K562 (cell line): ENCODE results near the gene CDH18. TPM values are rescaled to one million over a fixed set of nuclear protein-coding genes. Genes with fewer than 3 reads are reported as not detected.

ENCODE experiments used
- ATAC-seq: fragments of 200-7000 bp; cut with Tn5 transposase; 3 replicates; pipeline ENCODE4 v1.9.1; 2020; ENCODE audit warnings: moderate library complexity
- BruUV-seq: library from RNA; stranded (reverse); fragments of 400-500 nt; replicated peaks from 2 replicates; lab custom pipeline; 2021; lab: Mats Ljungman, UMichigan
- CTCF ChIA-PET: fragments of 300-600 bp; formaldehyde crosslinking; extraction: SDS; loops from one replicate; lab custom pipeline; 2021; ENCODE audit warnings: low intra/inter-chr PET ratio; lab: Yijun Ruan, JAX
- POLR2A ChIA-PET: fragments of 300-600, 350-650 bp; sonication (Branson Sonifier 250); formaldehyde crosslinking; extraction: SDS; loops from one replicate; lab custom pipeline; 2021; ENCODE audit warnings: antibody characterized with exemption, inconsistent platforms; lab: Yijun Ruan, JAX
- DNase-seq, 4 experiments: peaks; one replicate each; pipeline versions ENCODE4 v3.0.0 to v3.0.0-alpha.2; 2011 to 2018; ENCODE audit warnings: low spot score in 3 of 4, mixed read lengths in 3 of 4; ENCODE audit errors: extremely low read depth in 1 of 4
- FAIRE-seq: peaks from 2 replicates; lab custom pipeline; 2011; peaks lifted over from hg19 to GRCh38; lab: Jason Lieb, UNC
- H2AFZ ChIP-seq: 2 replicates; pipeline ENCODE4 v1.6.0; 2011; ENCODE audit warnings: low read depth, low read length, control low read depth, inconsistent platforms
- H3K27ac ChIP-seq: fragments of 200-600 bp; 3 replicates; pipeline ENCODE4 v1.8.0; 2011; ENCODE audit warnings: low read depth, mild to moderate bottlenecking, control low read depth, inconsistent platforms, low read length, moderate library complexity, mixed read lengths; ENCODE audit errors: extremely low read depth
- H3K27me3 ChIP-seq, 2 experiments: fragments of 300-600 bp in 1 of 2; 2 replicates in 1 of 2; 3 replicates in 1 of 2; pipeline versions ENCODE4 v1.6.0 to v1.8.0; 2011; ENCODE audit warnings: inconsistent platforms in 2 of 2, low read length in 2 of 2, mild to moderate bottlenecking in 1 of 2, mixed read lengths in 1 of 2, moderate library complexity in 1 of 2; ENCODE audit not compliant: control insufficient read depth in 2 of 2, insufficient read depth in 2 of 2
- H3K36me3 ChIP-seq: fragments of 300-600 bp; 3 replicates; pipeline ENCODE4 v1.8.0; 2011; ENCODE audit warnings: mild to moderate bottlenecking, low read length, inconsistent platforms; ENCODE audit not compliant: control insufficient read depth, insufficient read depth
- H3K4me1 ChIP-seq, 2 experiments: fragments of 200-600 bp in 1 of 2; replicated peaks in 1 of 2; 2 replicates in 1 of 2; 3 replicates in 1 of 2; pipeline versions ENCODE4 v1.5.1 to v1.8.0; 2011; ENCODE audit warnings: inconsistent platforms in 2 of 2, low read length in 2 of 2, mild to moderate bottlenecking in 1 of 2, mixed read lengths in 1 of 2, moderate library complexity in 1 of 2; ENCODE audit not compliant: control insufficient read depth in 2 of 2, insufficient read depth in 2 of 2
- H3K4me2 ChIP-seq: 2 replicates; pipeline ENCODE4 v1.6.1; 2011; ENCODE audit warnings: low read length, control low read depth, inconsistent platforms, mixed read lengths; ENCODE audit not compliant: insufficient read depth
- H3K4me3 ChIP-seq: fragments of 200-600 bp; sonication (generic), shearing (Covaris generic); 2 replicates; pipeline ENCODE4 v1.5.1; 2016; ENCODE audit warnings: control low read depth, inconsistent platforms
- H3K79me2 ChIP-seq: fragments of 200-600 bp; 3 replicates; pipeline ENCODE4 v1.8.0; 2011; ENCODE audit warnings: low read length, inconsistent platforms; ENCODE audit not compliant: control insufficient read depth, insufficient read depth
- H3K9ac ChIP-seq, 2 experiments: 2 replicates each; pipeline versions ENCODE4 v1.6.0 to v1.6.1; 2011; ENCODE audit warnings: low read depth in 2 of 2, low read length in 2 of 2, control low read depth in 1 of 2, inconsistent platforms in 1 of 2, mild to moderate bottlenecking in 1 of 2, mixed read lengths in 1 of 2; ENCODE audit not compliant: insufficient read depth in 1 of 2
- H3K9me1 ChIP-seq: one replicate; pipeline ENCODE4 v1.6.0; 2011; ENCODE audit warnings: inconsistent platforms, mild to moderate bottlenecking, low read length, moderate library complexity; ENCODE audit not compliant: control insufficient read depth, insufficient read depth
- H3K9me3 ChIP-seq: replicated peaks from 2 replicates; pipeline ENCODE4 v1.5.1; 2011; ENCODE audit warnings: low read depth, low read length, inconsistent platforms; ENCODE audit not compliant: control insufficient read depth, insufficient read depth
- H4K20me1 ChIP-seq: replicated peaks from 2 replicates; pipeline ENCODE4 v1.6.1; 2011; ENCODE audit warnings: low read length, inconsistent platforms, mixed read lengths; ENCODE audit not compliant: control insufficient read depth, insufficient read depth
- ATF7 ChIP-seq: fragments of 450-650 bp; IDR thresholded peaks from 2 replicates; pipeline ENCODE4 v1.7.1; 2014; ENCODE audit warnings: mild to moderate bottlenecking, moderate library complexity
- BHLHE40 ChIP-seq: IDR thresholded peaks from 2 replicates; pipeline ENCODE4 v1.6.1; 2011; ENCODE audit warnings: low read length, improper control_type of control experiment
- CREBBP ChIP-seq: IDR thresholded peaks from one replicate; pipeline ENCODE4 v1.6.1; 2012; ENCODE audit warnings: low read depth, mild to moderate bottlenecking, control low read depth, inconsistent platforms, low read length
- FOXM1 ChIP-seq, 2 experiments: fragments of 450-650 bp in 1 of 2; sonication (generic) in 1 of 2; formaldehyde crosslinking in 1 of 2; IDR thresholded peaks; 2 replicates each; pipeline versions ENCODE4 v1.6.1 to v1.9.0; 2017 to 2022; ENCODE audit warnings: low read depth in 2 of 2, mild to moderate bottlenecking in 2 of 2, missing genetic modification reagents in 1 of 2, moderate library complexity in 1 of 2
- MTA1 ChIP-seq: fragments of 450-650 bp; IDR thresholded peaks from 2 replicates; pipeline ENCODE4 v1.6.1; 2017; ENCODE audit warnings: borderline replicate concordance
- NELFE ChIP-seq: IDR thresholded peaks from 2 replicates; pipeline ENCODE4 v1.6.1; 2011; ENCODE audit warnings: mild to moderate bottlenecking; ENCODE audit not compliant: insufficient read depth, insufficient read length
- NFATC3 ChIP-seq: fragments of 450-650 bp; IDR thresholded peaks from 2 replicates; pipeline ENCODE4 v1.6.1; 2017; ENCODE audit warnings: mild to moderate bottlenecking
- RAD51 ChIP-seq: fragments of 450-650 bp; IDR thresholded peaks from 2 replicates; pipeline ENCODE4 v1.7.1; 2016; ENCODE audit warnings: low read depth, mild to moderate bottlenecking, borderline replicate concordance
- SFPQ ChIP-seq: fragments of 200-400 bp; formaldehyde crosslinking; IDR thresholded peaks from 2 replicates; pipeline ENCODE4 v1.6.1; 2017; ENCODE audit warnings: mild to moderate bottlenecking, low read depth, low read length, moderate library complexity
- TAF15 ChIP-seq: fragments of 200-400 bp; formaldehyde crosslinking; IDR thresholded peaks from 2 replicates; pipeline ENCODE4 v1.6.1; 2017; ENCODE audit warnings: mild to moderate bottlenecking, low read depth, low read length, moderate library complexity
- ZKSCAN3 ChIP-seq: fragments of 250-450 bp; sonication (Bioruptor Pico); IDR thresholded peaks from 2 replicates; pipeline ENCODE4 v1.4.0; 2020
- ZNF24 ChIP-seq: fragments of 450-650 bp; IDR thresholded peaks from 2 replicates; pipeline ENCODE4 v1.6.1; 2016
- ZNF436 ChIP-seq: fragments of 250-450, 450-650 bp; sonication (Bioruptor Pico); formaldehyde crosslinking; IDR thresholded peaks from 2 replicates; pipeline ENCODE4 v1.7.0; 2020; ENCODE audit warnings: mild to moderate bottlenecking
- ZNF699 ChIP-seq: fragments of 250-450 bp; sonication (Bioruptor Pico); IDR thresholded peaks from 2 replicates; pipeline ENCODE4 v1.8.0; 2021; ENCODE audit warnings: mild to moderate bottlenecking, moderate library complexity; ENCODE audit not compliant: insufficient replicate concordance
- ZNF780A ChIP-seq: fragments of 250-450 bp; sonication (Bioruptor Pico); IDR thresholded peaks from 2 replicates; pipeline ENCODE4 v1.5.0; 2021; ENCODE audit warnings: mild to moderate bottlenecking
- WGBS: fragments of 100-300 bp; shearing (Covaris generic); methylation state at CpG from one replicate; pipeline ENCODE4 v1.1.6; 2016; ENCODE audit warnings: low coverage, mixed read lengths; ENCODE audit not compliant: insufficient coverage; ENCODE audit errors: missing lambda C conversion rate; 5-methylcytosine and 5-hydroxymethylcytosine counted together
- in situ Hi-C: fragments of 300-500 bp; cut with MboI; formaldehyde crosslinking; loops from 4 replicates; pipeline ENCODE4 v1.15.0; 2018; ENCODE audit warnings: inconsistent platforms, mixed read lengths
- intact Hi-C: fragments of 100-400 bp; cut with micrococcal nuclease; formaldehyde crosslinking; loops from 2 replicates; pipeline ENCODE4 v1.14.2; 2022
- polyA plus RNA-seq, 8 experiments: library from polyadenylated mRNA; depleted of rRNA in 4 of 8; stranded (reverse) in 5 of 8; unstranded in 3 of 8; fragments of >200 nt; fragmentation: Nextera tagmentation in 2 of 8; fragmentation: Illumina TruSeq in 1 of 8; extraction: Ambion mirVana in 2 of 8; extraction: Trizol in 1 of 8; gene quantifications; 2 replicates each; pipeline versions ENCODE4 v1.2.1 to v1.2.3, GENCODE V29; 2011 to 2014; ENCODE audit warnings: inconsistent platforms in 1 of 8, missing spikeins in 1 of 8
- total RNA-seq, 7 experiments: library from RNA; depleted of rRNA in 6 of 7; stranded (reverse); fragments of >200 nt in 6 of 7; fragmentation: Illumina TruSeq in 2 of 7; extraction: Trizol in 2 of 7; gene quantifications; 2 replicates each; pipeline versions ENCODE4 v1.2.1 to v1.2.3, GENCODE V29; 2011 to 2021; ENCODE audit warnings: low replicate concordance in 1 of 7
- TF ChIP-seq, protein P1 (sequence below): fragments of 250-450 bp; sonication (Bioruptor Pico); IDR thresholded peaks from 2 replicates; pipeline ENCODE4 v1.8.0; 2021; ENCODE audit warnings: mild to moderate bottlenecking, moderate library complexity
- TF ChIP-seq, protein P2 (sequence below): fragments of 450-650 bp; IDR thresholded peaks from 2 replicates; pipeline ENCODE4 v1.6.1; 2016; ENCODE audit warnings: borderline replicate concordance

The CDH18 gene
- total and polyA plus RNA-seq, 9 of the 15 experiments (the other 6 are each of a cell fraction or from before 2014, with no cell fraction given), result 0.18 to 1.4 (median 0.31) TPM

DNA sequence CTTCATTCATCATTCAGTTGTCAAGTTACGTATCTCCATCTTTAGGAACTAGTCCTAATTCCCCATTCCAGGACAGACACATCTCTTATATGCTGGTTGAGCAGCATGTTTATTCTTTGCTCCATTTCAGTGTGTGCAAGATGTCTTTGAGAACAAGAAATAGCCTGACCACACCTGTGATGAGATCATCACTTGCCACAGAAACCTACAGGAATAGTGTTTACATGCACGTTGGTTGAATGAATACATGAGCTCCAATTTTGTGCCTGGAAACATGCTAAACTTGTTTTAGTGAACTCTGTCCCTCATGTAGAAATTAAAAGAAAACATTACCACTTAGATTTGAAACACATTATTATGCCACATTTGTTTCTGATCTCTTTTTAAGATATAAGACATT lies 489.1 kb downstream of the CDH18 start:
- CTCF ChIA-PET, result no interaction called here
- POLR2A ChIA-PET, result no interaction called here
- no peaks in the 10 kb centered on the region for H3K27me3 ChIP-seq
- in situ Hi-C loops (no loop called here), intact Hi-C loops (no loop called here)
- no peaks in the 10 kb centered on the region for H3K79me2 ChIP-seq
- ATAC-seq, result no peak
- H3K9me1 ChIP-seq, result no peaks in the 10 kb centered on the region
- H3K9ac ChIP-seq, result no peak overlapping the region
- WGBS, result 5% methylated on average over 2 of the region's 2 CpGs
- H3K36me3 ChIP-seq, result no peaks in the 10 kb centered on the region
- BruUV-seq, result no TSS peak
- H2AFZ ChIP-seq, result no peak overlapping the region
- no peaks in the 10 kb centered on the region; the same call in 1 of the 2 replicates for H3K9me3 ChIP-seq
- no peak overlapping the region for H3K27ac ChIP-seq
- H3K4me1 ChIP-seq, result no peaks in the 10 kb centered on the region
- H3K4me2 ChIP-seq, result no peak overlapping the region
- TF ChIP-seq BHLHE40 (no peak), NELFE (no peak), ATF7 (no peak), RAD51 (no peak), TAF15 (no peak), FOXM1 (IDR thresholded peaks at IDR 0.05; ENCODE audit: low read depth) (no peak), FOXM1 (CRISPR knock-in tag; IDR thresholded peaks at IDR 0.05; ENCODE audit: low read depth) (no peak), ZNF699 (CRISPR knock-in tag) (no peak), ZNF436 (no peak), MTA1 (no peak), ZNF24 (no peak), ZKSCAN3 (CRISPR knock-in tag) (no peak), SFPQ (no peak), CREBBP (no peak), ZNF780A (CRISPR knock-in tag) (no peak), NFATC3 (no peak)
- TF ChIP-seq, protein P1, sequence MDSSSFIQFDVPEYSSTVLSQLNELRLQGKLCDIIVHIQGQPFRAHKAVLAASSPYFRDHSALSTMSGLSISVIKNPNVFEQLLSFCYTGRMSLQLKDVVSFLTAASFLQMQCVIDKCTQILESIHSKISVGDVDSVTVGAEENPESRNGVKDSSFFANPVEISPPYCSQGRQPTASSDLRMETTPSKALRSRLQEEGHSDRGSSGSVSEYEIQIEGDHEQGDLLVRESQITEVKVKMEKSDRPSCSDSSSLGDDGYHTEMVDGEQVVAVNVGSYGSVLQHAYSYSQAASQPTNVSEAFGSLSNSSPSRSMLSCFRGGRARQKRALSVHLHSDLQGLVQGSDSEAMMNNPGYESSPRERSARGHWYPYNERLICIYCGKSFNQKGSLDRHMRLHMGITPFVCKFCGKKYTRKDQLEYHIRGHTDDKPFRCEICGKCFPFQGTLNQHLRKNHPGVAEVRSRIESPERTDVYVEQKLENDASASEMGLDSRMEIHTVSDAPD (CRISPR knock-in tag), result no peak
- TF ChIP-seq, protein P2, sequence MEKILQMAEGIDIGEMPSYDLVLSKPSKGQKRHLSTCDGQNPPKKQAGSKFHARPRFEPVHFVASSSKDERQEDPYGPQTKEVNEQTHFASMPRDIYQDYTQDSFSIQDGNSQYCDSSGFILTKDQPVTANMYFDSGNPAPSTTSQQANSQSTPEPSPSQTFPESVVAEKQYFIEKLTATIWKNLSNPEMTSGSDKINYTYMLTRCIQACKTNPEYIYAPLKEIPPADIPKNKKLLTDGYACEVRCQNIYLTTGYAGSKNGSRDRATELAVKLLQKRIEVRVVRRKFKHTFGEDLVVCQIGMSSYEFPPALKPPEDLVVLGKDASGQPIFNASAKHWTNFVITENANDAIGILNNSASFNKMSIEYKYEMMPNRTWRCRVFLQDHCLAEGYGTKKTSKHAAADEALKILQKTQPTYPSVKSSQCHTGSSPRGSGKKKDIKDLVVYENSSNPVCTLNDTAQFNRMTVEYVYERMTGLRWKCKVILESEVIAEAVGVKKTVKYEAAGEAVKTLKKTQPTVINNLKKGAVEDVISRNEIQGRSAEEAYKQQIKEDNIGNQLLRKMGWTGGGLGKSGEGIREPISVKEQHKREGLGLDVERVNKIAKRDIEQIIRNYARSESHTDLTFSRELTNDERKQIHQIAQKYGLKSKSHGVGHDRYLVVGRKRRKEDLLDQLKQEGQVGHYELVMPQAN, result no peak
- H4K20me1 ChIP-seq, result no peaks in the 10 kb centered on the region
- FAIRE-seq, result no peak
- no peak for DNase-seq
- H3K4me3 ChIP-seq, result no peak overlapping the region
